NCI-H748 (cell line): ENCODE measurements around the gene NFIL3.
A peak's percentile ranks its signal among the peaks of the same experiment; 100 is the strongest.

Experiments used
- DNase-seq: peaks from one replicate; lab custom pipeline; 2025; ENCODE audit not compliant: unreplicated experiment; lab: John Stamatoyannopoulos, UW

Gene NFIL3

DNA sequence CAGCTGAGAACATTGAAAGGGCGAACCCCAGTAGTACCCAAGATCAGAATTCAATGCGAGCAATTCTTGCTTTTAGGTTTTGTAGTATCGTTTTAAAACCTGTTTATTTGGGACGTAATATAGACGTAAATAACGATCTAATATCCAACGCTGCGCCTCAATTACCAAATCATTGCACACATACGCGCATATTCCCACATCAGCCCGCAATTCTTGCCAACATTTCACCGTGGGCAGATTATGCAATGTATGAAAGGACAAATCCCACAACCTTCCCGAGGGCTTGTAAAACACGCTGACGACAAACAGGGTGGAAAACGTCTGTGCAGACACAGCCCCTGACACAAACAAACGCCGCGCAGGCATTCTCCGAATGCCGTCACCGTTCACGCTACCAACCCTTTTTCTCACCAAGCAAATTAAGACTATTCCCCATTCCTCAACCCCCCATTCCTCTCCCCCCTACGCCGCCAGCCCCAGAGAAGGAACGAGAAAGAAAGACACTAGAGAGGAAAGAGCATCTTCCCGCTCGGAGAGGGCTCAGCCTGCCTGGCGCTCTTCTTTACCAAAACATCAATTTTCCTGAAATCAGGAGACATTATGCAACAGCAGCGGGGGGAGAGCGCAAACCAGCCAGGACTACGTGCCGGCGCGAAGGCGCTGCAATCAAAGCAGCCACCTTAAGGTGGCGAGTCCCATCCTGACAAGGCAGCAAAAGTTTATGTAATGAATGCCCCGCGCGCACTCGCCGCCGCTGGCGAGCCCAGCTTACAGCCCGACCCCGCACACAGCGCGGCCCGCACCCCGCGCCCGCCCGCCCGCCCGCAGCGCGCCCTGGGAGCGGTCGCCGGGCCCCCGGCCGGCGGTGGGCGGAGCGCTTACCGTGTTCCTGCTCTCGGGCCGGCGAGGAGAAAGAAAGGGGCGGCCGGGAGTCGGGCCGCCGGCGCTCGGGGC, 597 bp downstream of the NFIL3 start:
- peak; percentile 61 for DNase-seq

- no peak for DNase-seq
Measured at GRCh38 chr9:91421971-91422757, 1.5 kb downstream of the NFIL3 start.

GRCh38 chr9:91421128-91421765, 2.4 kb downstream of the NFIL3 start:
- no peak for DNase-seq

- no peak for DNase-seq
Measured at GRCh38 chr9:91420501-91421127, 3.0 kb downstream of the NFIL3 start.

- no peak for DNase-seq
Measured at GRCh38 chr9:91419222-91420191, 4.1 kb downstream of the NFIL3 start.

DNA sequence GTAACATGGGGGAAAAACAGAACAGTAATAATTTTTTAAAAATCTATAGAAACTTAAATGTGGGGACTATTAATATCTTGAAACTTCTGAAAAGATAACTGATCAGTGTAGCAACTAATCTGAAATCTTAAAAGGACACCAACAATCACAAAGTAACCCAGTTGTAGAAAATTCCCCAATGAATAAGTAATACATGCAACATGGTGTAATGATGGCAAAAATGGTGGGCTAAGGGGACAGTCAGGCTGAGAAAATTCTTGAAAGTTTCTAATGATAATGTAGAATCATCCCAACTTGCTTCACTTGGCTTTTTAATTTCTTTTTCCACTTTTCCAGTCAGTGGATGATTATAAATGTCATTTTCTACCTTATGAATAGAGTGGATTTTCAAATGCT, 5.4 kb downstream of the NFIL3 start:
- no peak for DNase-seq

GRCh38 chr9:91417602-91418214, 5.9 kb downstream of the NFIL3 start:
- no peak for DNase-seq

DNA sequence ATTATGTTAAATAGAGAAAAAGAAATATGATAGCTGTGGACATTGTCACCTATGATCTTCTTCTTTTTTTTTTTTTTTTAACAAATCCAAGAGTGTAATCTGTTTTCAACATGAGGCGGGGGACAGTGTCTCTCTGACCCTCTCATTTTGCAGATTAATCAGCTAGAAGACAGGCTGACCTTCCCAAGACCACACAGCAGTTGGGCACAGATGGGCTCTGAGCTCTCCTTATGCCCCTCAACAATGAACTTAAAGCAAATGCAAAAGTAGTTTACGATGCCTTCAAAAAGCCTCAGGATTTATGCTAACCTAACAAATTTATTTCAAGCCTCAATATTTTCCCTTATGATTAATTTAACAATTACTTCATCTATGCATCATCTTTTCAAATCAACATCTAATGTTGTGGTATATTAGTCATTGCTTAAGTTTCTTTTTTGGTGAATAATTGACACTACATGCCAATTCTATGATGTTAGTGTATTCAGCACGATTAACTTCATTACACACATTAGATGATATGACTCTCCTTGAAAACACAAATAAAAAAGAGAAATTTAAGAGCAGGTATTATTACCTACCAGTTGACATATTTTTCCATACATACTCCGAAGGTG, 7.4 kb downstream of the NFIL3 start:
- DNase-seq: no peak

DNA sequence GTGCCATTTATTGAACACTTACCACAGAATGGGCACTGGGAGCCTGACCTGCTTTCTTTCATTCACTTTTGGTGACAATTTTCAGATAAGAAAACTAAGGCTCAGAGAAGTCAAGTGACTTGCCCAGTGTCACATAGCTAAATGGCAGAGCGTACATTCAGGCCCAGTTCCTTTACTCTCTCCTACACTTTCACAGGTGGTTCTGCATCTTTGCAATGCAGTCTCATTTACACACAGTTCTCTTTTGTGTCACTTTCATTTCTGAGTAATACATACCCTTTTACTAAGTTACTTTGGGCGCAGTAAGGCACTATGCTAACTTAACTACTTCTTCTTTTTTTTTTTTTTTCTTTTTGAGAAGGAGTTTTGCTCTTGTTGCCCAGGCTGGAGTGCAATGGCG, 8.3 kb downstream of the NFIL3 start:
- no peak for DNase-seq

DNA sequence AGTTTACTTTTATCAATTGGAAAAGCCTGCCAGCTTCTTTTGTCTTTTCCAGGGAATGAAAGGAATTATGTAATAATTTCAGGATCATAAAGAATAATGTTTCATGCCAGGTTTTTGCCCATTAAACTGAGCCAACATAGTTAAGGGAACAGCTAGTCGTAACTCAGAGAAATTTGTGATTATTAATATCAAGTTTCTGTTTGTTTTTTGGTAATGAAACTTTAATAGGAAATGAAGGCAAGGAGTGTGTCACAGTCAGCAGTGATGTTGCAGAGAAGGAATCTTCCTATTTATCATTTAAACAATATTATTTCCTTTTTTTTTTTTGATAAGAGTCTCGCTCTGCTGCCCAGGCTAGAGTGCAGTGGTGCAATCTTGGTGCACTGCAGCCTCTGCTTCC, 10.7 kb downstream of the NFIL3 start:
- no peak for DNase-seq

- no peak for DNase-seq
Measured at GRCh38 chr9:91411096-91411771, 12.4 kb downstream of the NFIL3 start.

- DNase-seq: no peak
Measured at GRCh38 chr9:91410161-91410560, 13.5 kb downstream of the NFIL3 start.

- DNase-seq: no peak
Measured at GRCh38 chr9:91408475-91408874, 15.2 kb downstream of the NFIL3 start.

DNA sequence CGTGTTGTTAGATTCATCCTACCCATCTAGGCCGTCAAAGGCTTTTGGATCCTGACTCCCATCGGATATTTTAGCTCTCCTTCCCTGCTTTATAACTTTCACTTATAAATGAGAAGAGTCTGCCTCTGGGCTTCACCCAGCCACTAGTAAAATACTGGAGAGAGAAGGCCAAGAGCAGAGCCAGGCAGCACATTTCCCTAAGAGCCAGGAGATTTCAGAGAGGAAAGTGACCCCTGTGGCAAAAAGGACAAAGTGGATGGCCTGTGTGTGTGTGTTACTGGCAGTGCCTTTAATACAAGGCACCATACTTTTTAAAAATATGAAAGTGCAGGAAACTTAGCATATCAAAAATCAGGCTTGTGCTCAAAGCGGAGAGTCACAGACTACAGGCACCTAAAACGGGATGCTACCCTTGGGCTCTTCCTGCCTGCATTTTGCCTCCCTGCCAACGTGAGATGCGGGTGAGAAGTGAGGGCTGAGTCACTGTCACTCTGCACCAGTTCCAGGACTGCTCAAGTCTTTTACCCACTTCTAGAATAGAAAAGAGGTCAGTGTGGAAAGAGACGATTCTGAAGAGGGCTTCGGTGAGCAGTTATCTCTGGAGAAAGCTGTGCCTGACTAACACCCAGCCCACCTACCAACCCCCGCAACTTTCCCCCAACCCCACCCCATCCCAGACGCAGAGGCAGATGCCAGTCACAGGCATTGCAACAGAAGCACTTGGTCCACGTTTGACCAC, 15.9 kb downstream of the NFIL3 start:
- DNase-seq: no peak

- DNase-seq: no peak
Measured at GRCh38 chr9:91405343-91406077, 18.1 kb downstream of the NFIL3 start.

GRCh38 chr9:91403665-91404543, 19.7 kb downstream of the NFIL3 start:
- no peak for DNase-seq
